Right cardiac atrium (tissue), 5 donors: ENCODE measurements around the gene KLC1. TPM values are rescaled to one million over a fixed set of nuclear protein-coding genes. Genes with fewer than 3 reads are reported as not detected.

Source experiments
- ATAC-seq, 2 donors: fragments of 200-7000 bp; cut with Tn5 transposase; one replicate each; pipeline versions ENCODE4 v1.8.0 to v1.9.1; 2020; ENCODE audit warnings: moderate library complexity in 2 of 2, mild to moderate bottlenecking in 1 of 2
- DNase-seq, 3 donors: peaks; one replicate each; pipeline ENCODE4 v3.0.0-alpha.2; 2020
- H3K27ac ChIP-seq: one replicate; pipeline ENCODE4 v1.5.1; 2013; ENCODE audit warnings: mild to moderate bottlenecking, low read length, control low read depth, moderate library complexity
- H3K27me3 ChIP-seq: one replicate; pipeline ENCODE4 v1.6.1; 2013; ENCODE audit not compliant: control insufficient read depth, insufficient read depth
- H3K4me1 ChIP-seq: one replicate; pipeline ENCODE4 v1.6.1; 2013; ENCODE audit warnings: low read length; ENCODE audit not compliant: control insufficient read depth, insufficient read depth
- H3K4me3 ChIP-seq: one replicate; pipeline ENCODE4 v1.5.1; 2013; ENCODE audit warnings: low read length, control low read depth
- H3K9me3 ChIP-seq: one replicate; pipeline ENCODE4 v1.6.1; 2013; ENCODE audit warnings: low read length; ENCODE audit not compliant: control insufficient read depth
- WGBS: extraction: QIAGEN DNeasy Blood & Tissue Kit; methylation state at CpG from one replicate; pipeline ENCODE4 v1.1.7; 2013; 5-methylcytosine and 5-hydroxymethylcytosine counted together
- intact Hi-C, 4 donors: fragments of 100-400 bp; cut with DNase I; formaldehyde crosslinking; loops; one replicate each; pipeline versions ENCODE4 v1.11.0 to v1.14.0; 2022 to 2023
- polyA plus RNA-seq: library from polyadenylated mRNA; stranded (reverse); fragments of 200-250 nt; gene quantifications from one replicate; pipeline ENCODE4 v1.2.3, GENCODE V29; 2013
- total RNA-seq, 4 donors: library from RNA; stranded (reverse); fragmentation: NEBNext Ultra II Directional; extraction: Animal tissue kit (Norgen Biotek cat#: 25700); gene quantifications; one replicate each; pipeline ENCODE4 v1.2.1, GENCODE V29; 2021
- donor health status: healthy with polysubstance abuse.
- donor health status: DM: no; HTN: yes; CAD: no.
- donor health status: DM: no; HTN: no; CAD: no.
- donor health status: DM: no; HTN: yes; CAD: no; lungs with severe emphysema.
- donor health status: DM: yes; HTN: yes; CAD: no.

KLC1 gene
- total and polyA plus RNA-seq, 5 donors = 110 to 137 (median 126) TPM

DNA sequence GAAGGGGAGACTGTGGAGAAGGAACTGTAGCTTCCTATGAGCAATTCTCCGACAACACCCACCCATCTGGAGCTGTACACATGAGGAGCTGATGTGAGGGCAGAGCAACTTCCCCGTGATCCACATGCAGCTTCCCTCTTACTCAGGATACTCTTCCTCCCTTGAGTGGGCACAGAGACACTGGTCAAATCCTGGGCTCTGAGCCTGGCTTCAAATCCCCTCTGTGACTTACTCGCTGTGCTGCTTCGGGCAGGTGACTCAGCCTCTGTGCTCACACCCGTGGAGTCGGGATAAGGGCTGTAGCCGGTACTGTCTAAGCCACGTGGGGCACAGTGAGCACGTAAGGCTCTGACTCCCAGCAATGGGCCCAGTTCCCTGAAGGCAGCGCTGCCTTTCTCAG lies 117.7 kb downstream of the KLC1 start:
- no peak for DNase-seq

DNA sequence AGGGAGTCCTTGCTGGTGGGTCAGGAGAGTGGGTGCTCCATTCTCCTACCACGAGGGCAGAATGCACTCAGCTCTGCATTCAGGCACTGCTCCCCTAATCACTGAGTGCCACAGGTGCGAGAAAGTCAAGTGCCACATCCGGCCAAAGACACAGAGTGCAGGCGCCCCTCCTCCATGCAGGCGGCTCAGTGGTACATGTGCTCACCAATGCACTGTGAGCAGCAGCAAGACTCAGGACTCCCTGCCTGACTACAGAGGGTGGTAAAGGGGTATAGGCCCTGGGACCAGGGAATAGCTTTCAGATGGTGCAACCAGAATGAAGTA lies 119.5 kb downstream of the KLC1 start:
- H3K4me3 ChIP-seq = no peak overlapping the region
- intact Hi-C loops = no loop called here
- no peaks in the 10 kb centered on the region for H3K4me1 ChIP-seq
- DNase-seq = no peak
- ATAC-seq = no peak
- H3K9me3 ChIP-seq = no peaks in the 10 kb centered on the region
- H3K27me3 ChIP-seq = no peaks in the 10 kb centered on the region
- H3K27ac ChIP-seq = no peak overlapping the region
- WGBS = 66% methylated on average over 5 of the region's 5 CpGs

More for the DNA sequence above, 117.7 kb downstream of the KLC1 start:
- Histone ChIP-seq H3K4me3 (no peak overlapping the region), H3K4me1 (no peaks in the 10 kb centered on the region), H3K27ac (no peak overlapping the region), H3K9me3 (no peaks in the 10 kb centered on the region), H3K27me3 (no peaks in the 10 kb centered on the region)
- peak; percentile 16 to 18 for ATAC-seq
- intact Hi-C loops = no loop called here
- 87% methylated on average over 10 of the region's 10 CpGs for WGBS

DNA sequence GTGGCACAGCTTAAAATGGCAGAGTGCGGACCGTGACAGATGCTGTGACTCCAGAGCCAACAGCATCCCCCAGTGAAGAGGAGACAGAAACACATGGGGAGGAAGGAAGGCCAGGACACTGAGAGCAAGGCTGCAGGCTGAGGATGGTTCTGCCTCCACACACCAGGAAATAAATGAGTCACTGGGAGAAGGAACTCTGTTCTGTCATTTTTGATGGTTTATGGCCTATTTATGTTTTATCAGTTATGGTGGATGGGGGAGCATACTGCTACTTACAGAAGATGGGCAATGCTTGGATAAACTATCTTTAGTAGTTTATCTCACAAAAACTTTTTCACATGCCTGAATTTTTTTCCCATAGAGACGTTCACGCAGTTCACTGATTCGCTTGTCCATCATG lies 120.4 kb downstream of the KLC1 start:
- Histone ChIP-seq H3K27me3 (no peaks in the 10 kb centered on the region), H3K27ac (no peak overlapping the region), H3K9me3 (no peaks in the 10 kb centered on the region), H3K4me3 (no peak overlapping the region), H3K4me1 (no peaks in the 10 kb centered on the region)
- intact Hi-C loops = no loop called here
- WGBS = 85% methylated on average over 5 of the region's 5 CpGs
- ATAC-seq (no peak), DNase-seq (no peak)

DNA sequence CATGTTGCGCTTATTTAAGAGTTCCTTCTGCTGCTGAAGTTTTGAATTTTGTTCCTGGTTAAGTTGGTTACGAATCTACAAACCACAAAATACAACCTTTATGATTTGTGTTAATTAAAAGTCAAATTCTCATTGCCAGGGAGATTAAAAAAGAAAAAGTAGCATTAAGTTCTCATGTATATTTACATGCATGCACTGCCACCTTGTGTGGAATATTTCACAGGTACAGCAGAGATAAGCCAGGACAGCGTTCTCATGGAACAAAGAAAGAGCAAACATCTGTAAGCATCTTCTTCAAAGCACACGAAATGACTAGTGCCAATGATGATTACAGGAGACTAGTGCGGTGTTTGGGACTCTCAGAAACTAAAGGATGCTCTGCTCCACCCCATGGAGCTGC lies 120.8 kb downstream of the KLC1 start:
- WGBS = 84% methylated on average over 5 of the region's 5 CpGs
- Histone ChIP-seq H3K9me3 (no peaks in the 10 kb centered on the region), H3K4me1 (no peaks in the 10 kb centered on the region), H3K4me3 (no peak overlapping the region), H3K27ac (no peak overlapping the region), H3K27me3 (no peaks in the 10 kb centered on the region)
- ATAC-seq (no peak), DNase-seq (no peak)
- intact Hi-C loops = no loop called here

Other genes with a start within 250 kb of the KLC1 start
- gene MARK3, start 243.8 kb upstream of the KLC1 start, total RNA-seq = 100 to 1,000 TPM in 1 of 4 donors, 10 to 100 TPM in 3; 85.6 to 105 (median 96.0) TPM
- gene MARK3, start 243.8 kb upstream of the KLC1 start, polyA plus RNA-seq = 79.4 TPM
- 100 to 1,000 TPM; 478 to 697 (median 542) TPM for gene CKB, start 106.4 kb upstream of the KLC1 start, total RNA-seq
- gene CKB, start 106.4 kb upstream of the KLC1 start, polyA plus RNA-seq = 843 TPM
- gene TRMT61A, start 100.0 kb upstream of the KLC1 start, total RNA-seq = 1 to 10 TPM; 4.8 to 6.9 (median 6.5) TPM
- gene TRMT61A, start 100.0 kb upstream of the KLC1 start, polyA plus RNA-seq = 6.2 TPM
- gene BAG5, start 66.6 kb upstream of the KLC1 start, total RNA-seq = 10 to 100 TPM; 18.9 to 23.6 (median 19.5) TPM
- gene BAG5, start 66.6 kb upstream of the KLC1 start, polyA plus RNA-seq = 7.7 TPM
- 10 to 100 TPM; 33.8 to 43.5 (median 41.7) TPM for gene COA8, start 66.3 kb upstream of the KLC1 start, total RNA-seq
- gene COA8, start 66.3 kb upstream of the KLC1 start, polyA plus RNA-seq = 60.8 TPM
- gene XRCC3, start 86.2 kb downstream of the KLC1 start, total RNA-seq = 1 to 10 TPM; 2.1 to 5.6 (median 2.4) TPM
- 2.2 TPM for gene XRCC3, start 86.2 kb downstream of the KLC1 start, polyA plus RNA-seq
- gene ZFYVE21, start 86.6 kb downstream of the KLC1 start, total RNA-seq = 10 to 100 TPM; 42.0 to 61.0 (median 52.4) TPM
- gene ZFYVE21, start 86.6 kb downstream of the KLC1 start, polyA plus RNA-seq = 66.8 TPM
- 100 to 1,000 TPM; 102 to 158 (median 117) TPM for gene PPP1R13B, start 218.4 kb downstream of the KLC1 start, total RNA-seq
- 50.1 TPM for gene PPP1R13B, start 218.4 kb downstream of the KLC1 start, polyA plus RNA-seq